Fibroblast of skin of abdomen (primary cell): ENCODE data around the gene PDE4D.
"Not testable (repeated sequence)": the region's sequence is repeated elsewhere in the genome, so short reads cannot be mapped to it uniquely, and the experiment has no call there.

Experiments
- DNase-seq: peaks from one replicate; pipeline ENCODE4 v3.0.0-alpha.2; 2013

PDE4D gene

GRCh38 chr5:59501316-59501715 is 392.2 kb downstream of the PDE4D start:
- no peak for DNase-seq

DNA sequence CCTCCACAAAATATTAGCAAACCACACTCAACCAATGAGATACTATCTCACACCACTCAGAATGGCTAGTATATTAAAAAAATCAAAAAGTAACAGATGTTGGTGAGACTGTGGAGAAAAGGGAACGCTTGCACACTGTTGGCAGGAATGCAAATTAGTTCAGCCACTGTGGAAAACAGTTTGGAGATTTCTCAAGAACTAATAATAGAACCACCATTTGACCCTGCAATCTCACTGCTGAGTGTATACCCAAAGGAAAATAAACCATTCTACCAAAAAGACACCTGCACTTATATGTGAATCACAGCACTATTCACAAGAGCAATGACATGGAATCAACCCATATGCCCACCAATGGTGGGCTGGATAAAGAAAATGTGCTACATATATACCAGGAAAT is 393.5 kb downstream of the PDE4D start:
- no peak for DNase-seq

GRCh38 chr5:59497207-59497606 is 396.3 kb downstream of the PDE4D start:
- no peak for DNase-seq

GRCh38 chr5:59496524-59497134 is 396.9 kb downstream of the PDE4D start:
- DNase-seq, result no peak

GRCh38 chr5:59491945-59492344 is 401.6 kb downstream of the PDE4D start:
- peak; percentile 31 for DNase-seq

DNA sequence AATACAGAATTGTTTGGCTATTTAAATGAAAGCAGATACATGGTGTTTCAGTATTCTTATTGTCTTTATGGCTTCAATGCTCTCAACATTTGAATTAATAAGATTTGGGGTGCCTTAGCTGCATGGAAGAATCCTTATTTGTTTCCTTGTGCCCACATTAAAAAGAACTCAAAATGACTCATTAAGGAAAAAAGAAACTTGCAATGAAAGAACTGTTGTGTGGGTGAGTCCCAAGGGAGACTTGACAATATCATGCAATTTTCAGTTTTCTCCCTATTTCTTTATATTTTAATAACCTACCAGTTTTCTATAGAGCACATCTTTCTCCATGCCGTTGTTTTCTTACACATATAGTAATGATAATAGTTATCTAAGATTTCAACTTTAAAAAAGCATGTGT is 404.0 kb downstream of the PDE4D start:
- DNase-seq, result no peak

- no peak for DNase-seq
These were observed 405.5 kb downstream of the PDE4D start for GRCh38 chr5:59487772-59488729.

DNA sequence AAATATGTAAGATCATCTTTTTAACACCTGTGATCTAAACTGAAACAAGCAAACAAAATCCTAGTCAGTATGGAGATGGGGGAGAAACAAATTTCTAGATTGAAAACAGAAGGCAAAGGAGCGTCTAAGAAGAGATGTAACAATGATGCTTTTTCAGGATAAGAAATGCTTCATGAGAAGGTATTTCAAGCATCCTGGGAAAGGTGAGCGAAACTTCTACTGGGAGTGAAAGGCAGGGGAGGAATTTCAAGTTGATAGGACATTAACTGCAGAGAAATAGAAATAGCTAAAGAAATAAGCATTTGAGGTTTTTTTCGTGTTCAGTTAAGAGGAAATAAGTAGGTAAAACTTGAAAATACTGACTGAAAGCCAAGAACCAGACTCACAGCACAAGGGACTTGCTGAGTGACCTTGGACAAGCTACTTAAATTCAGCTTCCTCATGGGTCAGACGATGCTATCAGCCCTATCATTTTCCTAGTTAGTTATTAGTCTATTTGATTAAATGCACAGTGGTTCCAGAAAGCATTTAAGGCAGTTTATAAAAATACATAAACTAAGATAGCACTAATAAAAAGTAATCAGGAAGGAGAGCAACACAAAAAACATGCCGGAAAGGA is 406.3 kb downstream of the PDE4D start:
- DNase-seq, result no peak

- no peak for DNase-seq
These were observed 407.0 kb downstream of the PDE4D start for GRCh38 chr5:59486508-59486907.

- peak; percentile 13 for DNase-seq
These were observed 407.7 kb downstream of the PDE4D start for GRCh38 chr5:59485629-59486439.

- peak; percentile 61 for DNase-seq
These were observed 408.4 kb downstream of the PDE4D start for GRCh38 chr5:59485107-59485506.

- peak; percentile 44 for DNase-seq
These were observed 408.9 kb downstream of the PDE4D start for GRCh38 chr5:59484618-59485017.

DNA sequence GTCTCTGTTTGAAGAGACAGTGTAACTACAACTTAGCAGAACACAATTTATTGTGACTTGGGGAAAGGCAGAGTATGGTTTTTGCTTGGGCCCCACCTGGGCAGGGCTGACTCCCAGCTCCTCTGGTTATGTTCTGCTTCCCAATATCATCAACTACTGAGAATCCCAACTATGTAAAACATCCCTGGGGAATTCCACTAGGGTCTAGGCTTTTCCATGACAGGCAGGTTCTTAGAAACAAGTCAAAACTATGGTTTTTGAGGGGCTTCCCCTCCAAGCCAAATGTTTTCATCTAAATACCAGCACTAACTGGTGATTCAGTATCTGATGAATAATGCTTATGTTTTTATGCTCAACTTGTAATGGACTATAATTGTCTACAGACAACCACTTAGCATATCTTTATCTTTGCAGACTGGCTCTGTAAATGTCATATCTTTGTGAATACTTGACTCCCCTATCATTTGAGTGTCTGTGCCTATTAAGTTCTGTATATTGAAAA is 409.5 kb downstream of the PDE4D start:
- DNase-seq, result peak; percentile 81

DNA sequence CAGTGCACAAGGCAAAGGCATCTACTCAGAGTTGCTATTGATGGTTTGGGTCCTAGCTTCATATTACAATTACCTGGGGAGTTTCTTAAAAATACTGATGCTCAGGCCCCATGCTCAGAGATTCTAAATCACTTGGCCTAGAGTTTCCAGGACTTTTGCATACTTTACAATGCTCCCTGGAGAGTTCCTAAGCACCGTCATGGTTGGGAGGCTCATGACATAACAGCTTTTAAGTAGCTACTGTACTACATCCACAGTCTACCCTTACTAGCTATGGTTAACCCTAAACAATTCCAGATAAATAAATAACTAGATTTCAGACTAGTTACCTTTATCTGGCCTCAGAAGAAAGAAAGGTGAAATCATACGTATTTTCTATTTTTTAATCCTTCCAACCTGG is 414.4 kb downstream of the PDE4D start:
- DNase-seq, result no peak

- DNase-seq, result no peak
These were observed 419.2 kb downstream of the PDE4D start for GRCh38 chr5:59474324-59474723.

DNA sequence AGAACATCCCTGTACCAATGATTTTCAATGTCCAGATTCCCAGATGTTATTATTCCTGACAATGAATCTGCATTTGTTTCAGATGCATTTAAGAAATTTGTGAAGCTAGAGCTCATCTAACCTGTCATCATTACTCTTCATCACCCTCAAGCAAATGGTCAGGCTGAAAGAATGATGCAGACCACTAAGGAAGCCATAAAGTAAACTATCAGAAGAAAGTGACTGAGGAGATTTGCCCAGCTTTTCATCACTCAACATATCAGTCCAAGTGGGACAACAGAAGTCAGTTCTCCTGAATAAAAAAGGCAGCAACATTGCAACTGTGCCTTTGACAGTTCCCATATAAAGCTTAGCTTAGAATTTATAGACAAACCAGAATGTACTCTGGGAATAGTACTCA is 419.9 kb downstream of the PDE4D start:
- peak; percentile 72 for DNase-seq

- no peak for DNase-seq
These were observed 422.1 kb downstream of the PDE4D start for GRCh38 chr5:59471463-59471862.

DNA sequence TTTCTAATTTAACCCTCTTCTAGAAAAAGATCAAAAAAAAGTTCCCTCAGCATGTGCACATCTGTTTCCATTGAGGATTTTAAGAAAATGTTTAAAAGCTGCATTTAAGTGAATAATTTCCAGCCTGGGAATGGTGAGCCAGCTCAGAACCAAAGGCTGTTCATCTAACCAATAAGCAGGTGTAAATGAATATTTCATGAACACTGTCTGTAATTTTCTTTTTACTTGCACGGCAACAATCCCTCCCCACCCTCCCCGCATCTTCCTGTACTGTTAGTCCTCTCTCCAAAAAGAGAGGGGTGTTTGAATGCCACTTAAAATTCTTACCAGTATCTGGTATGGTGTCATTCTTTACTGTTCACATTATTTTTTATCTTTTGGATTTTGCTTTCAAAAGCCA is 425.6 kb downstream of the PDE4D start:
- DNase-seq, result no peak

DNA sequence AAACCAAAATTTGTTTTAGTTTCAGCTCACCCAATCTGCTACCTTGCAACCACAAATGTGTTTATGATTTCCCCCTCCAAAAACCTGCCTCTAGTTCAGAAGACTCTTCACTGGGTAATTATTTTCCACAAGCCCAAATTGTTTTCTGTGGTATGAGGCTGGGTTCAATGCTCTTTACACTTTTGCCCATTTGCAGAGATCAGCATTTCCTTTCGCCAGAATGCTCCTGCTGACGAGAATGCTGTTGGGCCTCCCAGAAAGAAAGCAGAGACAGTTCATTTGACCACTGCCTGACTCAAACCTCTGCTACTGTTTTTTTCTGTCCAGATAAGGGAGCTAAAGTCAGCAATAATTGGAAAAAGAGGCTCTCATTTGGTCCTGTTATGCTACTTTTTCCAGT is 427.3 kb downstream of the PDE4D start:
- DNase-seq, result no peak

DNA sequence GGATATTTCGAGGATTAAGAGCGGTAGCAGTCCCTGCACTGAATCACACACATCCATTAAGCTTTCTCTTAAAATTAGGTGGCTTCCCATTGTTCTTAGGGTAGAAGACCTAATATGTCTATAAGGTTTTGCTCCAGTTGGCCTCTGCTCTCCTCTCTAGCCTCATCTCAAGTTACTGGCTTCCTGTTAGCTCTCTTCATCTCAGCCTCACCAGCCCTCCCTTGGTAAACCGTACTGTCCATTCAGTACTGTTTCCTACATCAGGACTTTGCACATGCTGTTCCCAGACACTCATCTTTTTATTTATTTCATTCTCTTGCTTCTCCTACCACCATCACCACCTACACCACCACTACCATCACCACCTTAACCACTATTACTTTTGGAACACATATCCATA is 428.6 kb downstream of the PDE4D start:
- no peak for DNase-seq

- not testable (repeated sequence) for DNase-seq
These were observed 429.8 kb downstream of the PDE4D start for GRCh38 chr5:59463618-59464166.

DNA sequence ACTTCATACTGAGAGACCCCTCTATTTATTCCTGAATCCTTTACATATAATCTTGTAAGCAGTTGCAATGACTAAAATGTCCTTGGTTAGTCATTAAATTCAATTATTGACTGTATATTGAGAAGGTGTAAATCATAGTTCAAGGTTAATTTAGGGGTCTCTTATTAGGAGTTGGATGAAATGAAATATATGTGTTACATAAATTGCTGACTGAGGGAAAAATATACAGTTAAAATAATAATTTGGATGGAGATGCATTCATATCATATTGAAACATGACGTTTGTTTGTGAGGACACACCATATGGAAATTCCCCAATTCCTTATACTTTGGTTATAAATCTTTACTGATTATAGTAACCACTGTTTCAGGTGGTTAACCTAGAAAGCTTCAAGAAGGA is 430.6 kb downstream of the PDE4D start:
- DNase-seq, result no peak
